Lung (tissue), 12 donors: ENCODE data around the gene TBC1D22A. TPM values are rescaled to one million over a fixed set of nuclear protein-coding genes. Genes with fewer than 3 reads are reported as not detected.

Experiments used
- ATAC-seq: fragments of 200-7000 bp; cut with Tn5 transposase; one replicate; pipeline ENCODE4 v1.9.1; 2020; ENCODE audit warnings: moderate number of reproducible peaks; ENCODE audit not compliant: insufficient read depth, low FRiP score
- DNase-seq, 3 donors: peaks; one replicate each; pipeline ENCODE4 v3.0.0-alpha.2; 2013 to 2017
- H3K27ac ChIP-seq, 2 donors: one replicate each; pipeline ENCODE4 v1.5.1; 2013; ENCODE audit warnings: mild to moderate bottlenecking in 2 of 2, moderate library complexity in 2 of 2, control low read depth in 1 of 2, inconsistent platforms in 1 of 2, low read depth in 1 of 2, low read length in 1 of 2
- H3K27me3 ChIP-seq, 3 donors: one replicate each; pipeline ENCODE4 v1.5.1; 2013; ENCODE audit warnings: low read length in 2 of 3; ENCODE audit not compliant: control insufficient read depth in 3 of 3, insufficient read depth in 3 of 3
- H3K36me3 ChIP-seq, 4 donors: one replicate each; pipeline ENCODE4 v1.5.1; 2013; ENCODE audit warnings: low read length in 4 of 4, mild to moderate bottlenecking in 1 of 4, moderate library complexity in 1 of 4; ENCODE audit not compliant: control insufficient read depth in 4 of 4, insufficient read depth in 4 of 4
- H3K4me1 ChIP-seq, 5 donors: one replicate each; pipeline ENCODE4 v1.5.1; 2013; ENCODE audit warnings: low read length in 5 of 5, mild to moderate bottlenecking in 2 of 5, moderate library complexity in 1 of 5; ENCODE audit not compliant: control insufficient read depth in 5 of 5, insufficient read depth in 5 of 5
- H3K4me3 ChIP-seq: one replicate; pipeline ENCODE4 v1.5.1; 2013; ENCODE audit warnings: mild to moderate bottlenecking, control low read depth, moderate library complexity
- H3K9ac ChIP-seq, 2 donors: one replicate each; pipeline ENCODE4 v1.5.1; 2013; ENCODE audit warnings: low read length in 2 of 2, control low read depth in 1 of 2; ENCODE audit not compliant: insufficient read depth in 1 of 2
- H3K9me3 ChIP-seq, 4 donors: one replicate each; pipeline ENCODE4 v1.5.1; 2013; ENCODE audit warnings: low read length in 3 of 4, mild to moderate bottlenecking in 1 of 4, moderate library complexity in 1 of 4; ENCODE audit not compliant: control insufficient read depth in 4 of 4, insufficient read depth in 3 of 4
- CTCF ChIP-seq: IDR thresholded peaks from 2 replicates; pipeline ENCODE4 v1.5.1; 2012; ENCODE audit warnings: mild to moderate bottlenecking; ENCODE audit errors: control extremely low read depth, extremely low read depth
- WGBS, 2 donors: extraction: QIAGEN DNeasy Blood & Tissue Kit; methylation state at CpG; one replicate each; pipeline ENCODE4 v1.1.7; 2013; 5-methylcytosine and 5-hydroxymethylcytosine counted together
- polyA plus RNA-seq, 2 donors: library from polyadenylated mRNA; stranded (reverse); fragments of 200-250 nt; gene quantifications; one replicate each; pipeline ENCODE4 v1.2.1, GENCODE V29; 2013
- total RNA-seq, 2 donors: library from RNA; depleted of rRNA in 1 of 2; stranded (reverse); fragments of >200 nt in 1 of 2; gene quantifications; one replicate each; pipeline ENCODE4 v1.2.1, GENCODE V29; 2014 to 2021
- donor health status: control.
- donor health status: control.
- donor health status: Bipolar disorder and iron deficiency.
- donor health status: healthy.
- donor health status: DM: yes; HTN: yes; CAD: no.

TBC1D22A gene
- total and polyA plus RNA-seq, 4 donors: 20.2 to 38.4 (median 21.0) TPM

- H3K4me3 ChIP-seq: no peak overlapping the region
- WGBS, 2 donors: 74 to 75% methylated on average over 7 of the region's 7 CpGs
- H3K27ac ChIP-seq: no peak overlapping the region
- no peaks in the 10 kb centered on the region for H3K27me3 ChIP-seq
- DNase-seq (no peak), ATAC-seq (no peak)
- TF ChIP-seq CTCF: no peak
- H3K4me1 ChIP-seq: peaks cover 0 to 15% (median 0%) of the 10 kb centered on the region in 5 donors
- no peaks in the 10 kb centered on the region for H3K9me3 ChIP-seq
- no peak overlapping the region for H3K9ac ChIP-seq
- H3K36me3 ChIP-seq: peaks cover 0 to 5% (median under 1%) of the 10 kb centered on the region in 4 donors
These were observed 166.7 kb downstream of the TBC1D22A start for GRCh38 chr22:46929046-46929709.

GRCh38 chr22:46929710-46930204 is 167.3 kb downstream of the TBC1D22A start:
- no peak for TF ChIP-seq CTCF
- H3K27me3 ChIP-seq: no peaks in the 10 kb centered on the region
- ATAC-seq (no peak), DNase-seq (no peak)
- 94% methylated on average over 9 of the region's 9 CpGs for WGBS, 2 donors
- H3K4me3 ChIP-seq: no peak overlapping the region
- no peak overlapping the region for H3K9ac ChIP-seq
- H3K4me1 ChIP-seq: peaks cover 0 to 20% (median 2%) of the 10 kb centered on the region in 5 donors
- H3K36me3 ChIP-seq: peaks cover 0 to 5% (median 1%) of the 10 kb centered on the region in 4 donors
- H3K27ac ChIP-seq: no peak overlapping the region
- no peaks in the 10 kb centered on the region for H3K9me3 ChIP-seq

- no peaks in the 10 kb centered on the region for H3K27me3 ChIP-seq
- peaks cover 3 to 32% (median 12%) of the 10 kb centered on the region in 5 donors for H3K4me1 ChIP-seq
- ATAC-seq: no peak
- H3K9ac ChIP-seq: no peak overlapping the region
- no peak overlapping the region for H3K4me3 ChIP-seq
- DNase-seq: no peak
- no peaks in the 10 kb centered on the region for H3K9me3 ChIP-seq
- no peak overlapping the region for H3K27ac ChIP-seq
- H3K36me3 ChIP-seq: peaks cover 0 to 5% (median 1%) of the 10 kb centered on the region in 4 donors
- WGBS, 2 donors: 81 to 92% methylated on average over 5 of the region's 5 CpGs
- no peak for TF ChIP-seq CTCF
These were observed 169.0 kb downstream of the TBC1D22A start for GRCh38 chr22:46931414-46931813.
